ENCODE measurements around the gene GMDS.

The GMDS gene

DNA sequence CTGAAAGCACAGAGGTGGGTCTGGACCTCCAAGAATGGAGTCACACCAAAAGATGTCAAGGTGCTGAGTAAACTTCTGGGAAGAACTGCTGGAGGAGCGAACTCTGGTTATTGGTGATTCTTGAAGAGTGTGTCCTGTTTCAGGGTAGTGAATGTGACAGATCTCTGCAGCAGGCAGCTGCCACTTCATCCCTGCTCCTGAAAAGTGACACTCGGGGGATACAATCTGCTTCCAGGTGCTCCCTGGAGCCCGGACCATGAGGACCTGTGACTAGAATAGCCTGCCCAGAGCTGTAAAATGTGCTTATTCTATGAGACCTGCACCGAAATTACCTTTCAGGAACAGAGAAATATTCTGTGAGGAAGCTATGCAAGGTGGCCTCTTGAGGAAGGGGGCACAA, 444.6 kb downstream of the GMDS start:
- DNase-seq (ENCODE audit: low spot score): no peak

DNA sequence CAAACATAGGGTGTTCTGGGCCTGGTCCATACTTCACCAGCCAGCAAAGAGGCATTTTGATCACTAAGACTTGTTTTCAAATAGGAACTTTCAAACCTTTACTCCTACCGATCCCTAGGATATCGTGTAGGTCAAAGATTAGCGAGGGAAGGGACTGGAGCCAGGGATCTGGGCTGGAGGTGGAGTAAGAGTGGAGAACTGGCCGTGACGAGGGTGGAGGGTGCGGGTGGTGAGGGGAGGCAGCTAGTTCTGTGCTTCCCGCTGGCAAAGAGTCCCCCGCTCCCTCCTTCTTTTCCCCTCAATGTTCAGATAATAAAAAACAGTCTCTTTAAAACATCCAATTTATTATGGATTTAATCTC, 446.5 kb downstream of the GMDS start:
- no peak for DNase-seq (ENCODE audit: low spot score)

DNA sequence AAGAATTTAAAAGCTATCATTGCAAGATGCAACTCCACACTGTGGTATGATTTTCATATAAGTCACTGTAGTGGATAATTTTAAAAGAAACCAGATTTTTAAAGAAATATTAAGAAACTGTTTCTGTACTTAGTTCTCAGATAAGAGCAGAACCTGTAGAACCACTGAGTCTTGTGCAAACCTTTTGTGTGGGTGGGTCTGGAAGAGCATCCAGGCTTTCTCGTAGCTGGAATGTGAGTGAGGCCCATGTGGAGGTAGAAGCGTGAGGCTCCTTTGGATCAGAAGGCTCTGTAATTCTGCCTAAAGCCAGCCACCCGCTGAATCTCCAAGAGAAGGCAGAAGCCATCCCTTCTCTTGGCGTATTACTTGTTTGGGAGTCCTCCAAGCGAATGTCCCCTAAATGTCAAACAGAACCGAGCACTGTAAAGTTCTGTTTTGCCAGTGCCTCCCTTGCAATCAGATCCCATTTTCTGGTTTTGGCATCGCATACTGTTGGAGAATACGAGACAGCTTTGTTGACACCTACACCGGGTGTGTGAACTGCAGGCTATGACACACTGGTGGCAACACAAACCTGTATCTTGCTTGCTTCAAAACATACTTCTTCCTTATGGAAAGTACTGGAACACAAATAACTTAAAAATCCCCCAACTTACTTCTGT, 447.0 kb downstream of the GMDS start:
- no peak for DNase-seq (ENCODE audit: low spot score)

DNA sequence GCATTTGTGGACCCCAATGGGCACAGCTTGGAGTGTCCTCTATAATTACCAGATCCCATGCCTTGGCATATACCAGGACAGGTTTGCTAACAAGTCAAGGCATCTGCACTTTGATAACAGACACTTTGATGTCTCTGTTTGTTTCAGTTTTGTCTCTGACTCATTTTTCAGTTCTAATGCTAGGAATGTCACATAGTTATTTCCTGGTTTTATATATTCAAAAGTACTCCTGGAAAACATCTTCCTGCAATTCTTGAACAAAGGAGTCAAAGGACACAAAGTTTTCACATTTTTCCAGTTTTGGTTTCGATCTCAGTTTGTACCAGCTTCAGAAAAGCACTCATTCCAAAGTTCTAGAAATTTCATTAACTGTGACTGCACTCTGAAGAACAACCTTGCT, 447.6 kb downstream of the GMDS start:
- no peak for DNase-seq (ENCODE audit: low spot score)

DNA sequence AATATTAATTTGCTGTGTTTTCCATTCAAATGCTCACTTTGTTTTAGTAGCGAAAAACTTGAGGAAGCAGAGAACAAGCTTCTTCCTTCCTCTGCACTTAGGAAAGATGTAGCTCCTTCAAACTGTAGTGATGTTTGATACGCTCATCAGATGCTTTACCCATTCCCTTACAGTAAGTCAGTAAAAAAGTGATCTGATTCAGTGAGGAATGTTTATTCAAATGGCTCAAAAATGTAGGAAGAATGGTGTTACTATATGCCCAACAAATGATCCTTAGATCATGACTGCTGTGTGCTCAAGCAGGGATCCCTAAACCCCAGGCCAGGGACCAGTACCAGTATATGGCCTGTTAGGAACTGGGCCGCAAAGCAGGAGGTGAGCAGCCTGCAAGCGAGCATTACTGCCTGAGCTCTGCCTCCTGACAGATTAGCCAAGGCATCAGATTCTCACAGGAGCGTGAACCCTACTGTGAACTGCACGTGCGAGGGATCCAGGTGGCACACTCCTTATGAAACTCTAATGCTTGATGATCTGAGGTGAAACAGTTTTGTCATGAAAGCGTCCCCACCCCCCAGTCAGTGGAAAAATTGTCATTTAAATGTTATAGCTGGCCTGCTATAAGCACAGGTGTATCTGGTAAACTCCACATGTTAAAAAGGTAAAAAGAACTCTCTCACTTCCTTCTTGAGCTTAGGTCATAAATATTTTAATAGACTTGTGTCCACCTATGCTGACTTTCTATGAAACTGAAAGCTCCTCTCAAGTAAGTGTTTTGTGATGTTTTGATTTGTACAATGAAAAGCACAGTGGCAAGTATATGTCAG, 448.5 kb downstream of the GMDS start:
- DNase-seq (ENCODE audit: low spot score): no peak

DNA sequence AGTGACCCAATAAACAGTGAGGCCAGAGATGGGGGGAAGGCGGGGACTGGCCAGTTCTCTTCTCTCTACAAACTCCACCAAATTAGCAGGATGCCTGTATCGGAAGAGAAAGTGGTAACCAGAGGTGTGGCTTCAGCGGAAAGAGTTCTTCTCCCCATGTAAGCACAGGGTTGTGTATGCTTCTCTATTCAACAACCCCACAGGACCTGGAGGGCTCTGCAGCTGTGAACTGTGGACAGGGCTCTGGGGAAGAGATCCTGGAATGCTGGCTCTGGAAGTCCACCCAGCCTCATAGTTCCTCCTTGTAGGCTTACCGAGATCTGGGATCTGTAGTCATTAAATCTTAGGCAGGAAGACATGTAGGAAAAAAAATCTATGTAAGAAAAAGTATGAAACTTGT, 449.5 kb downstream of the GMDS start:
- no peak for DNase-seq (ENCODE audit: low spot score)

DNA sequence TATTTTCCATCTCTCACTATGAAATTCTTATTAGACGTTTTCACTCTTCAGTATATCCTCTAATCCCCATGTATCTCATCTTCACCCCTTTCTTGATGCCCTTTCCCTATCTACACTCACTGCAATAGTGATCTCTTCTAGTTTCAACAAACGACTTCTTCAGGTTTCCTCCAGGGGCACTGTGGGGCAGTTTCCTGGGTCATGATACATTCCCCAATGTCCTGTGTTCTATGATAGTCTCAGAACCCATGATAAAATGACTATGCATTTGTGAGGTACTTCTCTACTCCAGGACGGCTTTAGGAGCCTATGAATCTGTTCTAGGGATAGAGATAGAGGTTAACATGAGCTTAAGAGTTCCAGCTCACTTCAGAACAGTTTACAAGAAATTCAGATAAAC, 452.4 kb downstream of the GMDS start:
- peak; percentile 64 for DNase-seq (ENCODE audit: low spot score)

DNA sequence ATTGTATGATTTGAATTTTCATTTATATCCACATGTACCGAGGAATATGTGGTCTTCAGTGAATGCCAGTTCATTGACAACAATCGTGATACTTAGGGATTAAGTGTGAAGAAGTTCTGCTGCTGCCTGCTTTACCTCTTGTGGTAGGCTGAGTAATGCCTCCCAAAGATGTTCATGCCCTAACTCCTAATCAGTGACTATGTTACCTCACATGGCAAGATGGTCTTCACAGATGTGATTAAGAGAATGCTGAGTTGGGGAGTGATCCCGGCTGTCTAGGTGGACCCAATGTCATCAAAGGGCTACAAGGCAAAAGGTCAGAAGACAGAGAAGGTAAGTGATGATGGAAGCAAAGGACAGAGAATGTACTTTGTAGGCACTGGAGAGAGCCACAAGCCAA, 454.7 kb downstream of the GMDS start:
- DNase-seq (ENCODE audit: low spot score): no peak

DNA sequence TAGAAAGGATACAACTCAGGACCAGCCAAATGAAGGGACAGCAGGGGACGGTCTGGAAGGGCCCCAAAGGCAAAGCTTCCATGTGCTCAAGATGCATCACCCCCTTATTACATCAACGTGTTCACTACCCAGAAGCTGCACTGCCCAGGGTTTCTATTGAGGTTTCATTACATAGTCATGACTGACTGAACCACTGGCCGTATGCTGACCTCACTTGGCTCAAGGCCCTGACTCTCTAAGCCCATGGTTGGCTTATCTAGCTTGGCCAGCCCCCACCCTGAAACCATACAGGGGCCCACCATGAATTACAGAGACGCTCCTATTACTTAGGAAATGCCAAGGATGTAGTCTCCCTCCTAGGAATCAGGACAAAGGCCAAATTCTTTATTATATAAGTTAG, 456.3 kb downstream of the GMDS start:
- no peak for DNase-seq (ENCODE audit: low spot score)

DNA sequence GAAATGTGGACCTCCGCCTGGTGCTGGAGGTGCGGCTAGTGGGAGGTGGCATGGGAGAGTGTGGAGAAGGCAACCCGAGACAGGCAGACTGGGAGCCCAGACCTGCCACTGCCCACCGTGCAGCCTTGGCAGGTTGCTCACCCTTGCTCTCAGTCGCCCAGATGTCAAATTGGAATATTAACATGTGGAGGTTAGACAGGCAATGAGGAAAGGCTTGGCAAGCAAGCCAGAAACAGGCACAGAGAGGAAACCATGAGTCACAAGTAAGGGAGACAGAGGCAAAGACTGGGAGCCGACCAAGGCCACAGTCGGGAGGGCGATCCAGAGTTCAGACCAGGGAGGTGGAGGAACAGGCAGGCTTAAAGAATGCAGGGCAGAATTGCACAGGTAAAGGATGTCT, 457.5 kb downstream of the GMDS start:
- no peak for DNase-seq (ENCODE audit: low spot score)

DNA sequence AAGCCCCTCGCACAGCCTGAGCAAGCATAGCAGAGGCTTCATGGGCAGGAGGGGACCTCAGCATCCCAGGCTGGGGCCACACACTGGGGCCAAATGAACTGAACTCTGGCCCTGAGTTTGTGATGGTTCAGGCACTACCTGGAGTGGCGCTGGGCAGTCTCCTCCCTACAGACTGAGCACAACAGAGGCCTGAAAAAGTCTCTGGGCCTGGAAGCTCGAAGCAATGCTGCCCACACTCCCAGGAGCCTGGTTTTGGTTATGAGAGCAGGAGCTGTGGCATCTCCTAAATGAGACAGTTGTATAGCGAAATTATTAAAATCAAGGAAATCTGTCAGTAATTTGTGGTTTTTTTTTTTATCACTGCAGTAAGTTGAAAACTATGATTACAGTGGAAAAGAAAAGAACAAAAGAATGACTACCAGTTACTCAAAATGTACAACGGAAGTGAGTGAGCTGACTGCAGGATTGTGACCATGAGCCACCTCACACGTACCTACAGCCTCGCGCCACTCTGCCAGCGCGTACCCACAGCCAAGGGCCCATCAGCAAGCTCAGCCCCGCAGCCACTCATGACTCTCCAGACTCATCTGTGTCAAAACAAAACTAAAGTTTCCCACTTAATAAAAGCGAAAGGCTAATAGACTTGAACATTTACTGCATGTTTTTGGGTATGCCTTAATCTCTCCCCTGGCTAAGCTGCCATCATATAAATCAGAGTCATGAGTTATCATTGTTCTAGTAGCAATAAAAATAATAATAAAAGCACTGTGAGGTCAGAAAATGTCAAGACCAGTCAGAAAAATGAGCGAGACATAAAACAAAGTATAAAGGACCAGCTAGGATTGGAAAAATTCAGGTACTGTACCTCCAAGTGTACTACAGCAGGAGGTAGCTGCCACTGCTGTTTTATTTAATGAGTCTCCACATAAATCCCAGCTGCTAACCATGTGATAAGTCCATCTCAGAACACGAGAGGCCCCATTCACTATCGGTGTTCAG, 458.7 kb downstream of the GMDS start:
- DNase-seq (ENCODE audit: low spot score): no peak

DNA sequence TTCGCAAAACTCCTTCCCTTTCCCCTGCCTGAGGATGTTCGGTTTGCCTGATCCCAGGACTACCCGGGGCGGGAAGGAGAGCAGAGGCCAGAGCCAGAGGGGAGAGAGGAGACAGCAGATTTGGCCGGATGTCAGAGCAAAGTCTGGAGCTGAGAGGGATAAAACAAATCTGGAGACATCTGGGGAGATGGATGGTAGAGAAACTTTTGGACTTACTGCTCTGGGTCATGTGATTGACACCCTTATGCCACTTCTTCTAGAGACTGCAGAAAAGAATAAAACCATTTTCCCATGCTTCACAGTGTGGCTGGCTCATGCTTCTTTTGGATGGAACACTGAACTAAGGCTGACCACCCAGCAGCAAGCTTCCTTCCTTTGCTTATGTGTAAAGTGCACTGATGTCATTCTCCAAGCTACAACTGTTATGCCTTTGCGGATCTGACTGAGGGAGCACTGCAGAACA, 461.0 kb downstream of the GMDS start:
- no peak for DNase-seq (ENCODE audit: low spot score)

DNA sequence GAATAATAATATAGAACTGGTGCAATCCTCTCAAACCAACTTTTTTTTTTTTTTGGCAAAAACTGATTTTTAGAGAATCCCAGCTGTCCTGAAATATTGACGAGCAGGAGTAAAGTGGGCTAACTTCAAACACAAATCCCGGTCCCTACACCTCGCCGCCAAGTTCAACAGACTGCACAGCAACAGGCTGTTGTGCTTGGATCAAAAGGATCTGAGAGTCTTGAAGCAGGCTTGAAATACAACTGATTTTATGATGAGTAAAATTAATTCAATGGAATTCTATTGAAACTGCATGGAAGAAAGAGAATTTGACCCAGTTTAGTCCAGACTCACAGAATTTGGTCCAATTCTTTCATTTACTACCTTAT, 463.6 kb downstream of the GMDS start:
- no peak for DNase-seq (ENCODE audit: low spot score)

DNA sequence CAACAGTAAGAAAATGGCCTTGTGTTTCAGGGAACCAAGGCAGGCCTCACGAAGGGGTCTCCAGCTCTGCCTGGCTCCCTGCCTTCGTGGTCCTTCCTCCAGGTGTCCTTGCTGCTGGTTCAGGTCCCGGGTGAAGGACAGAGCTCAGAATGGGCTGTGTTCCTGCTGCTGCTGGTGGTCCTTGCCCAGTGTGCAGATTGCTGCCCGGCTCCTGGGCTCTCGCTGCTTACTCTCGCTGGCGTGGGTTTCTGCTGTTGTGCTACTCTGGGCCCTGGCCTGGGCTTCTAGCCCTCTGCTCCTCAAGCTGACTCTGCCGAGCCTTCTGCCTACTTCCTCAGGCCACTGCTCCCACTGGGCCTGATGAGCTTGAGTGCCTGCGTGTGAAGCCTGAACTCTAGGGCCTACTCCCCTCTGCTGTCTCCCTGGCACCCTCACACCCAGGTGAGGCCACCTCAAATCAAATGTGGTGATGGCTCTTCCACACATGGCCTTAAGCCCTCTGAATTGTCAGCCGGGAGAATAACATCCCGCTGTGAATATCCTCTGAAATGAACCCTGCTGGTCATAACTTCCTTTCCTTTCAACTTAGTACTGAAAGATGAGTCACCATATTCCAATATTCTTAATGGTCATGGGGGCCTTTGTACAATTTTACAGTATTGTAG, 464.1 kb downstream of the GMDS start:
- no peak for DNase-seq (ENCODE audit: low spot score)

DNA sequence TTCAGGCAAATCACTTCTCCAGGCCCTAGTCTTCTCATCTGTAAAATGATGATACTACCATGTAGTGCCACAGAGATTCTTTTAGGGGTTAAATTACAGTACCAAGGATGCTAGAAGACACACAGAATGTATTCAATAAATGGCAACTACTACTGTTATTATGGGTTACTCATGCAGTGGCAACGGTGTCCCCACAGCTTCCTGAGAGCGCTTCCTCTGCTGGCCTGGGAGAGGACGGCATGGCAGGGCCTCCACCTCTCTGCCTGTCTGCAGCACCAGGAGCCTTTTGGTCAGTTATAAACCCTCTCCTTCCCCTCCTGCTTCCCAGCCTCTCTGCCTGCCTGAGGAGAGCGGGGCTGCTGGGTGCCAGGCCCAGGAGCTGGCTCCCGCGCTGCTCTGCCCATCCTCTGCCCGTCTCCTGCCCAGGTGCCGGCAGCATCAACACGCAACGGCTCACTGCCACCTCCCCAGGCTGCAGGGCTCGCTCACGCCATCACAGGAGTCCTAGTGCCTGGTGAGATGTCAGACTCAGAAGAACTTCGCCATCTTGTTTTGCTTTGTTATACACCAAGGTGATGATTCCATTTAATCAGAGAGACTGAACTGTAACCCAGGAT, 465.0 kb downstream of the GMDS start:
- DNase-seq (ENCODE audit: low spot score): no peak

DNA sequence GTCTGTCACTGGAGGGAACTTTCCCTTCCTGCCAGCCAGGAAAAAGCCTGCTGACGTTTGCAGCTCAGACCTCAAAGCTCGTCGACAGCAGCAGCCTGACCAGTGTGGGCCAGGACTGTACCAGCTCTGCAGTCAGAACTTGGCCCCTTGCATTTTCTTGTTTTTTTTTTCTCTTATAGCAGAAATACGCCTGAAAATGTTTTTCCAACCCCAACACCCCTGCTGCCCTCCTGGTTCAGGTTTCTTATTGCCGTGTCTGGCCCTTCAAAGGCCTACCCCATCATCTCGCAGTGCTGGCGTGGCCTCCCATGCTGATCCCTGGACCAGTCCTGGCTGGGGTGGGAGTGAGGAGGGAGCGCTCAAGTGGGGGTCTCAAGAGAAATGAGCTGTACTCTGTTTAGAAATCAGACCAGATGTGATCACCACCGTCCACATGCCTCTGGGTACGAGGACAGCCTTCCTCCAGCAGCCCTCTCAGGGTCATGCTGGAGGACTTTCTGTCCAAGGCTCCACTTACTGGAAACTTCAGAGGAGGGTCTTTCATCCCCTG, 466.6 kb downstream of the GMDS start:
- DNase-seq (ENCODE audit: low spot score): no peak

DNA sequence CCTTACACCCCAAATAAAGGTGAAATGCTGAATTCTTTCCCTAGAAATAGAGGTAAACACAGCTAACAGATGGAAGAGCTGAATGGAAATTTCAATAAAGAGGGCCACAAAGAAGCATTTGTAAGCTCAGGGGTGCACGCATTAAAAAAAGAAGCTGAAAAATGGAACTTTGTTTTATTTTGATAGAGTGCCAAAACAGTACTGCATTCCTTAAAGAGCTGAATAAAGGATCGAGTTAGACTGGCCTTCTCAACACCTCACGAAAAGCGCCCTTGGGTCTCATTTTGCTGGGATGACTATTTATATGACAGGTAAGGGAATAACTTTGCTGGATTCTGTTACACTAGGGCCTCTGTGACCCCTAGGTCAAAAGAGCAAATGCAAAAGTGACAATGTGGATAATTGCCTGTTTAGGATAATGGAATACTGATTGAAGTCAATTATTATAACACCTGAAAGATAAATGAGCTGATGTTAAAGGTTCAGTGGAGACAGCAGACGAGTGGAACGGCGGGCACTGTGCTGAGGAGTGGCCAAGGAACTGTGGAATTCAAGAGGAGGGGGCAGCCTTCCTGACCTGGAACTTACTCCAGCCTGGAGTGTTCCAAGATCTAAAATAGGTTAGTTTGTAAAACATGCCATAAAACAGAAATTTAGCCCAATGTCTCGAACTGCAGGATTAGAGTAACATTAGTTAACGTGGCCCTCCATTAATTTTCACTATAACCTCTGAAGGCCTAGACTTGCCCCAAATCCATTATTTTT, 467.3 kb downstream of the GMDS start:
- DNase-seq (ENCODE audit: low spot score): no peak

DNA sequence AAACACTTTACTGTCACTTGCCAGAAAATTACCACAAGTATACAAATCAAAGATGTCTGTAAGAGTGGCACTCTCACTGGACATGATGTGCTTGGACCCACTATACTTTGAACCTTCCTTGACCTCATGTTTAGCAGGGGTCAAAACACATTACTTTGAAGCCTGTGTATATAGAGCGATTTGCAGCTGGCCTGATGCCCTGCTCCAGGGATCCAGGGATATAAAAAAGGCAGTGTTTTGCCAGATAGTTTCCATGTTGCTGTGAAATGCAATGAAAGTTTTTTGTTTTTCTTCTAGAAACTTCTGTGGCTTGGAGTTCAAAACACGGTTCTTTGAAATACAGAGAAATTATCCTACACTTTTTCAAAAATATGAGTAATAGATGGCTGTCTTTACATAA, 470.0 kb downstream of the GMDS start:
- DNase-seq (ENCODE audit: low spot score): no peak

DNA sequence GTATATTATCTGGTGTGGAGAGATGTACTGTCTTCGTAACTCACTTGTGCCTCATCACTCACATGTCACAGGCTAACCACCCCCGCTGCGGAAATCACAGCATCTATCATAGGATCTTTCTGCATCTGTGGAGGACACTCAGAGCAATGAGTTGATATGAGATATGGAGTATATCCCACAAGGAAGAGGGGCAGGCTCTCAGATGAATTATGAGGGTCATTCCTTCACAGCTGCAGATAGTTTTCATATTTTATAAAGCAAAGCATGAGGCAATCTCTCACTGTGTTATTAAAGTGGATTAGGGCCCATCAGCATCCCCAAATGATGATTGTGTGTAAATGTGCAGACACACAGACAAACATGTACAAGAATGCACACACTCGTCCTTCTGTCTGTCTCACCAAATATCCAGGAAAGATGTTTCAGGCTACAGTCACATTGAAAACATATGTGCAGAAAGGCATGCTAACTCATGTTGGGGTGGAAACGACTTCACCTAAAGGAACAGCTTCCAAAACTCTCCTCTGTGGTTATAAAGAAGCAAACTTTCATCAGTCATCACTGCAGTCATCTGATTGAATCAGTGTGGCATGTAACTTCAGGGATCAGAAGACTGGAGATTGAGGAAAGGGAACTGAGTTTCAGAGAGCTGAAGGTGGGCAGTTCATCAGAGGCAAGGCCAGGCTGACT, 471.0 kb downstream of the GMDS start:
- no peak for DNase-seq (ENCODE audit: low spot score)

DNA sequence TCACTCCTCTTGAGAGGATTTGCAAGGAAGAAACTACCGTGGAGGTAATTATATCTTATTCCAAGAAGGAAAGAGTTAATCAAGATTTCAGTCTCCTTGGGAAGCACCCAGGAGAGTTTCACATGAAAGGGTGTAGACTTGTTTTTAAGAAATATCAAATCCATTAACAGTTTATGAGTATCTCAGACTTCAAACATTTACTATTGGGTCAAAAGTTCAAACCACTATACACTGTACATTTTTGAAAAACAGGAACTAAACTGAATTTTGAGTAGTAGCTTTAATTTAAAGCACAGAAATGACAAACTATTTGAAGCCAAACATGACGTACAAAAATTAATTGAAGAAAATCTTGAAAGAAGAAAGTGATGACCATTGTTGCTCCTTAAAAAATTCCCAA, 471.7 kb downstream of the GMDS start:
- no peak for DNase-seq (ENCODE audit: low spot score)
